Renal cortical epithelial cell (primary cell): Measurements from ENCODE around the gene S100A9. TPM values are rescaled to one million over a fixed set of nuclear protein-coding genes. Genes with fewer than 3 reads are reported as not detected.

Experiments
- DNase-seq: peaks from one replicate; pipeline ENCODE4 v3.0.0-alpha.2; 2011; ENCODE audit warnings: low read depth
- total RNA-seq: library from RNA; depleted of rRNA; stranded (reverse); fragments of >200 nt; gene quantifications from 2 replicates; pipeline ENCODE4 v1.2.3, GENCODE V29; 2014

S100A9 gene
- total RNA-seq, 1 donor from 2014 or later: 0.70 TPM

DNA sequence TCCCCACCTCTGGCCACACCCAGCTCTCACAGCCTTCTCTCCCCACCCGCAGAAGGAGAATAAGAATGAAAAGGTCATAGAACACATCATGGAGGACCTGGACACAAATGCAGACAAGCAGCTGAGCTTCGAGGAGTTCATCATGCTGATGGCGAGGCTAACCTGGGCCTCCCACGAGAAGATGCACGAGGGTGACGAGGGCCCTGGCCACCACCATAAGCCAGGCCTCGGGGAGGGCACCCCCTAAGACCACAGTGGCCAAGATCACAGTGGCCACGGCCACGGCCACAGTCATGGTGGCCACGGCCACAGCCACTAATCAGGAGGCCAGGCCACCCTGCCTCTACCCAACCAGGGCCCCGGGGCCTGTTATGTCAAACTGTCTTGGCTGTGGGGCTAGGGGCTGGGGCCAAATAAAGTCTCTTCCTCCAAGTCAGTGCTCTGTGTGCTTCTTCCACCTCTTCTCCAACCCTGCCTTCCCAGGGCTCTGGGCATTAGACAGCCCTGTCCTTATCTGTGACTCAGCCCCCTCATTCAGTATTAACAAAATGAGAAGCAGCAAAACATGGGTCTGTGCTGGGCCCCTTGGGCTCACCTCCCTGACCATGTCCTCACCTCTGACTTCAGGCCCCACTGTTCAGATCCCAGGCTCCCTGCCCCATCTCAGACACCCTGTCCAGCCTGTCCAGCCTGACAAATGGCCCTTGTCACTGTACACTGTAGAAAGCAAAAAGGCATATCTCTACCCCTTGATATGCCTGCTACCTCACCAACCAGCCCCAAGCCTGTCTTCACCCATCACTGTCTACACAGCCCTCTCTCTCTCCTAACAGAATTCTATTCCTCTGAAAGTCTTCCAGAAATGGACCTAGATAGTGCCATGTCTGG lies 3.2 kb downstream of the S100A9 start:
- no peak for DNase-seq

DNA sequence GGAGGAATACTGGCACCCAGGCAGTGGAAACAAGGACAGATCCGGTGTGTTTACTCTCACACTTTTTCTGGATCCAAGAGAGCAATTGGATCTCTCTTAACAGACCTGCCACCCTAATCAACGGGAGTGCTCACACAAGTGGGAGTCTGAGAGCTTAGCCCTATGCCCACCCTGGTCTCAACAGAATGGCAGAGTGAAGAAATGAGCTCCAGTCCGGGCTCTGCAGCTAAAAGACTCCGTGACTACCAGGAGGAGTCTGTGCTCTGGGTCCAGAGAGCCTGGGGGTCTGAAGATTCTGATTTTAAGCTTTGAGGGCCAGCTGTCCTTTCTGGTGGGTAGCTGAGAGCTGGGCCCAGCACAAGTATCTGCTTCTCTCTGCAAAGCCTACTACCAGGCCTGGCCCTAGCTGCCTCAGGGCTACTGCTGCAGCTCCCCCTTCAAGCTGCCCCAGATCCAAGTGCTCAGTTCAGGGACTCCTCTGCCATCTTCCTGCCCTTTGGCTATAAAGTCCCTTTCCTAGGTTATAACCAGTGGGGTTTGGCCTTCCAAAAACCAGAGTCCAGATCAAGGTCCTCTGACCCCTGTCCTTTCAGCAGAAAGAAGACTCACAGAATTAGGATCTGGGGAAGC lies 3.9 kb downstream of the S100A9 start:
- DNase-seq: no peak

GRCh38 chr1:153362187-153362775 lies 4.6 kb downstream of the S100A9 start:
- no peak for DNase-seq

DNA sequence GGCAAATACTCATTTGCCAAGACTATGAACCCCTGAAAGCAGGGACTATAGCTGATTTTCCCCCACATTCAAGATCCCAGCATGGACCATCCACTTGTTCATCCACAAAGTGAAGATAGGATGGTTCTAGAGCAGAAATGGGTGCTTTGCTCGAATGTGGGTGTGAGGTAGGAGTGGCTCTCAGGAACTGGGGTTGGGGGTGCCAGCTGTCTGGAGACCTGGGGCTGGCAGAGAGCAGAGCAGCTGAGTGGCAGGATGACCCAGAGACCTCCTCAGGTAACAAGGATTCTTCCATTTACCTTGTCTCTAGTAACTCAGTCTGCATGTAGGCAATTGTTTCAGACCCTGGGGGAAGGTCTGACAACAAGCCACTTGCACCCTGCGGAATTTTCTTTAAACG lies 6.0 kb downstream of the S100A9 start:
- no peak for DNase-seq

DNA sequence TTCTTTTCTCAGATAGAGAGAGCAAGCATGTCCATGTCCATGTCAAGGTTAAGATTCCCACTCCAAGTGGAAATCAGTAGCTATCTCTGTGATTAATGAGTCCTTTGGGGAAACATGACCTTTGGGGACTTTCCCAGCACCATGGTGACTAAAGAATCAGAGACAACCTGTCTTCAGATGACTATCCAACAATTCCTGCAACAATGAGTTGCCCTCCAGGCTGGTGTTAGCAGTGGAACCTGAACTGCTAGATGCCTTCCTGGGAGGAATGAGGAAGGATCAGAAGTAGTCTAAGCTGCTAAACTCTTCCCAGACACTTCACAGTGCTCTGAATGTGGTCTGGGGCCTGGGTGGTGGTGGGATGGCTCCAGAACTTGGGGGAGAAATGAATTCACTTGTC lies 6.5 kb downstream of the S100A9 start:
- DNase-seq: peak; percentile 15

GRCh38 chr1:153364766-153365666 lies 7.4 kb downstream of the S100A9 start:
- DNase-seq: no peak

- no peak for DNase-seq
Measured at GRCh38 chr1:153365696-153366095, 8.0 kb downstream of the S100A9 start.

- DNase-seq: no peak
Measured at GRCh38 chr1:153366261-153366660, 8.6 kb downstream of the S100A9 start.

DNA sequence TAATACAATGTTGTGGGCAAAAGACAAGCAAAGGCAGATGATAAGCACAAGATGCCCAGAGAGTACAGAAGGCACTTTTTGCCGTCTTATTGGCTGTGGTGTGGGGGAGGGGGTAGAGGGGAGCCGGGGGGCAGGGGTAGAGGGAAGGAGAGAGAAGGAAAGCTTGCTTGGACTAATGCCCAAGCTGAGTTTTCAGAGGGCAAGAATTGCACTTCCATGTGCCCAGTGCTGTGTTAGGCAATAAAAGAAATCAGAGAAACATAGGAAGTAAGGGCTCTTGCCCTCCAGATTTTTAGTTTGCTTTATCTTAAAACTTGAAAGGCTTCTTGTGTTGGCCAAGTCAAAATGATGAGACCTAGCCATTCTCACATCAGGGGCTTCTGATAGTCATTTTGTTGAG lies 9.4 kb downstream of the S100A9 start:
- DNase-seq: no peak

GRCh38 chr1:153368495-153368894 lies 10.8 kb downstream of the S100A9 start:
- no peak for DNase-seq

GRCh38 chr1:153370146-153370545 lies 12.5 kb downstream of the S100A9 start:
- DNase-seq: peak; percentile 42

GRCh38 chr1:153371231-153371630 lies 13.6 kb downstream of the S100A9 start:
- no peak for DNase-seq

- no peak for DNase-seq
Measured at GRCh38 chr1:153372571-153372970, 14.9 kb downstream of the S100A9 start.

- DNase-seq: peak; percentile 38
Measured at GRCh38 chr1:153374071-153374470, 16.4 kb downstream of the S100A9 start.

GRCh38 chr1:153375511-153375910 lies 17.9 kb downstream of the S100A9 start, which contains the start of gene S100A12:
TSS of gene S100A12 (minus strand) at chr1:153375621. CDS start at chr1:153374592, 1,029 bp downstream.
- DNase-seq: peak; percentile 97

DNA sequence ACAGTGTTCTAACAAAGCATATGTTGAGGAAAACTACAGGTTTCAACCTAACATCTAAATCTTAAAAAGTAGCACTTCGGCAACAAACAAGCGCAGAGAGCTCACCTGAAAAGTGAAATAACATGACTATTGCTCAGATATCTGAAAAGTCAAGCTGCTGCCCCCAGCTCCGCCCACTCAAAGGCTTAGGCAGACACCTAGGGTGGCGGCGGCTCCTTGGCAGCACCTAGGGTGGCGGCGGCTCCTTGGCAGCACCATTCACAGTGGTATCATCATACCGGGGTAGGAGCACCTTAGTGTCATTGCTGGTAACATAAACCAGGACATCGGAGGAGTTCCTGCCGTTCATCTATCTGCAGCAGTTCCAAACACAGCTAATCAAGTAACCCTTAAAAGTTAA lies 21.9 kb downstream of the S100A9 start:
- no peak for DNase-seq

GRCh38 chr1:153380711-153381110 lies 23.1 kb downstream of the S100A9 start:
- no peak for DNase-seq

DNA sequence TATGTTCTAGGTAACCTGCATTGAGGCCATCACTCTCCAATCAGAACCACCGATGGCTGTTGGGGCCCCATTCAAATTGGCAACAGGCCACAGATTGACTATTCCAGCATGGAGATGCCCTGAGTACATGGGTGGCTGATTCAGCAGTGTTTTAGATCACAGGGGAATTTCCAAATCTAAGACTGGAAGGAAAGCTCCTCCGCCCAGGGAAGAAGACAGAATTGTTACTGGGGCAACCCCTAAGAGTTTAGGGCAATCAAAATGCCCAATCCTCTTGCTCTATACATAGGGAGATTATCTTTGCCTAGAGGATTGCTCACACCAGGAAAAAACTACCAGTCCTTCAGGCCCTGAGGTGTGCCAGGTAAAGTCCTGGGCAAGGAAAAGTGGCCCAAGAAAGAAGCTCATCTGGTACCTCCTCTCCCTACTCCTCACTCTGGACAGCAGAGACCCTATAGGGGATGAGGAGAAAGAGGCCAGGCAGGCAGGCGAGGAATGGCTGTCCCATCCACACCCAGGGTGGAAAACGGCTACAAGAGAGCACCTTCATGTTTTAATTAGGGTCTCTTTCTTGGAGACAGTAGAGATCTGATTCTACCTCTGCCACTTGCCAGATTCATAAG lies 27.4 kb downstream of the S100A9 start:
- no peak for DNase-seq

DNA sequence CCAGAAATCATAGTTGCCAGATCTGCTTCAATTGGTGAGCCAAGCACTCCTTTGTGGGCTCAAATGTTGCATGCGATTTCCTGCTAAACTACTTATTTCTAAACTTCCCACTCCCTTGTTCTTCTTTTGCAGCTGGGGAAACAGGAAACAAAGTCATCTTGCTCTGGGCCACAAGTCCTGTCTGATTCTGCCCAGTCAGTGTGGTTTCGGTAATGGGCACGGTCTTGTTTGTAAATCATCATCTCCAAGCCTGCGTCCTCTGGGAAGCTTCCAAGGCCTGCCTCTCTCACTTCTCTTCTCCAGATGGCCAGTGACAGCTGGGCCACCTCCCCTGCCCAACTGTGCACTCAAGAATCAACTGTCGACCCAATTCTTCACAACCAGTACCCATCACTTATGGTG lies 28.8 kb downstream of the S100A9 start:
- no peak for DNase-seq

GRCh38 chr1:153387001-153387400 lies 29.3 kb downstream of the S100A9 start:
- DNase-seq: no peak

GRCh38 chr1:153387785-153388184 lies 30.1 kb downstream of the S100A9 start:
- no peak for DNase-seq
